ENCODE data around the gene SYT12. TPM values are rescaled to one million over a fixed set of nuclear protein-coding genes. Genes with fewer than 3 reads are reported as not detected.
A peak's percentile ranks its signal among the peaks of the same experiment; 100 is the strongest.

Gene SYT12
- total RNA-seq, 1 experiment from 2014 or later, result 4.3 TPM

DNA sequence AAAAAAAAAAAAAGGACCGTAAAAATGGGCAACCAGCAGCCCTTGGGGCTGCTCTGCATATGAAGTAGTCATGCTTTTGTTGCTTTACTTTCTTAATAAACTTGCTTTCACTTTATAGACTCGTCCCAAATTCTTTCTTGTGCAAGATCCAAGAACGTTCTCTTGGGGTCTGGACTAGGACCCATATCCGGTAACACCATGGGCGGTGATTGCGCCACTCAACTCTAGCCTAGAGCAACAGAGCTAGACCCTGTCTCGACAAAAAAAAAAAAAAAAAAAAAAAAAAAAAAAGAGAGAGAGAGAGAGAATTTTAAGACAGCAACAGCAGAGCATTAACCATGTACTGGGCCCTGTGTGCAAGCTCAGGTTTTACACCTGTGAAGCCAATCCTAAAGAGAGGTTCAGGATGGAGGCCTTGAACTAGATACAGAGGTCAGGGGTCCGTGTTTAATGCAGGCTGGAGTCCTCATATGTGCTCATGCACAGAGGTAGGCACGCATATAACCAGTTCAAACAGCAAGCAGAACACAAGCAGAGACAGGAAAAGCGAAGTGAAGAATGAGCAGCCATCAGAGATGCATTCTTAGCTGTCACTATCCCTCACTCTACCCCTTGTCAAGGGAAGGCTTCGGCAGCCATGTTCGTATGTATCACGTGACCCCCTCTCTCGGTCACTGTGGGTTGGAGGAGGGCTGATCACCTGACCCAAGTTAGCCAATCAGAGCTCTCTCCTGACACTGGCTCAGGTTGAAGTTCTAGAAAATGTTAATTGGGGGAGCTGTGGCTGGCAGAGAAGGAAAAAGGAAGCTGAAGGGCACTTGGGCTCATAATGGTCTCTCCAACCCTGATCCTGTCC is 16.7 kb upstream of the SYT12 start:
- ATAC-seq (peak; percentile 95), DNase-seq (ENCODE audit: low read depth, low spot score) (peak; percentile 62)
- H3K27me3 ChIP-seq (ENCODE audit: insufficient read depth, low read length), result no peaks in the 10 kb centered on the region
- peak overlapping the region; percentile 43 for H3K9ac ChIP-seq (ENCODE audit: low read length)
- POLR2A ChIA-PET, result interaction anchor here (0.6 to 1.1 kb wide), 3 partner anchors 17 to 75 kb away, joined by 3 to 5 read pairs (median 4); no protein-coding TSS in a partner anchor
- H3K4me3 ChIP-seq (replicated peaks in 1 of 2; ENCODE audit: low read depth in 1 of 2, low read length in 2 of 2), result peak overlapping the region; percentile 37 to 49
- no TSS peak for BruUV-seq (replicated peaks)
- peaks cover 5 to 13% of the 10 kb centered on the region in 2 experiments; a peak in 3 of 4 replicates for H3K4me1 ChIP-seq (ENCODE audit: control insufficient read depth in 1 of 2, insufficient read depth in 2 of 2, low read length in 2 of 2)
- CTCF ChIA-PET, result interaction anchor here (0.5 to 1.1 kb wide), 2 partner anchors 16 to 30 kb away, joined by 3 to 4 read pairs; no protein-coding TSS in a partner anchor
- TF ChIP-seq ZNF274 (IDR thresholded peaks at IDR 0.05; ENCODE audit: low read depth, low read length) (no peak), SP1 (IDR thresholded peaks at IDR 0.05; ENCODE audit: low read depth) (peak; percentile 50; the same call in 1 of the 2 replicates), POLR2A (IDR thresholded peaks at IDR 0.05; ENCODE audit: borderline replicate concordance, extremely low read depth, insufficient read depth, insufficient read length) (peak; percentile 28), TCF7L2 (IDR thresholded peaks at IDR 0.05; ENCODE audit: borderline replicate concordance, extremely low read depth, insufficient read depth, insufficient read length) (no peak), YY1 (IDR thresholded peaks at IDR 0.05; ENCODE audit: extremely low read depth, insufficient replicate concordance, low read depth, low read length) (peak; percentile 92), REST (IDR thresholded peaks at IDR 0.05; ENCODE audit: low read depth) (no peak)
- peak overlapping the region; percentile 77 for H3K4me2 ChIP-seq (ENCODE audit: low read length)
- no peaks in the 10 kb centered on the region for H3K36me3 ChIP-seq (ENCODE audit: control insufficient read depth in 1 of 2, insufficient read depth in 2 of 2, low read length in 2 of 2)
- H3K27ac ChIP-seq (ENCODE audit: low read depth, low read length), result peak overlapping the region; percentile 55
- intact Hi-C loops (cut with micrococcal nuclease), result no loop called here
- H4K20me1 ChIP-seq (ENCODE audit: insufficient read depth), result no peaks in the 10 kb centered on the region
- H3K9me3 ChIP-seq (ENCODE audit: control insufficient read depth in 1 of 2, insufficient read depth in 1 of 2, low read depth in 1 of 2, low read length in 2 of 2), result no peaks in the 10 kb centered on the region
- H2AFZ ChIP-seq (ENCODE audit: low read depth, low read length, poor library complexity, severe bottlenecking), result peak overlapping the region; percentile 92
- no peaks in the 10 kb centered on the region for H3K9me2 ChIP-seq (ENCODE audit: insufficient read depth)
- RAD21 ChIA-PET (ENCODE audit: low non-redundant PET in 1 of 2, low total read pairs in 2 of 2, uncharacterized antibody in 2 of 2, unreplicated experiment in 2 of 2), result no interaction called here
- no peaks in the 10 kb centered on the region for H3K79me2 ChIP-seq (ENCODE audit: insufficient read depth, low read length)
